AG09309 (cell line): ENCODE results near the gene FSTL4.

Experiments
- DNase-seq: peaks from one replicate; pipeline ENCODE4 v3.0.0-alpha.2; 2010; ENCODE audit warnings: low read depth
- H3K4me3 ChIP-seq: 2 replicates; pipeline ENCODE4 v1.5.1; 2011; ENCODE audit warnings: mild to moderate bottlenecking, low read depth, low read length, moderate library complexity; ENCODE audit not compliant: control insufficient read depth
- CTCF ChIP-seq: IDR thresholded peaks from 2 replicates; pipeline ENCODE4 v1.5.1; 2011; ENCODE audit warnings: mild to moderate bottlenecking, low read depth, low read length, inconsistent platforms; ENCODE audit not compliant: insufficient read depth, control insufficient read depth; ENCODE audit errors: missing control alignments

Gene FSTL4

DNA sequence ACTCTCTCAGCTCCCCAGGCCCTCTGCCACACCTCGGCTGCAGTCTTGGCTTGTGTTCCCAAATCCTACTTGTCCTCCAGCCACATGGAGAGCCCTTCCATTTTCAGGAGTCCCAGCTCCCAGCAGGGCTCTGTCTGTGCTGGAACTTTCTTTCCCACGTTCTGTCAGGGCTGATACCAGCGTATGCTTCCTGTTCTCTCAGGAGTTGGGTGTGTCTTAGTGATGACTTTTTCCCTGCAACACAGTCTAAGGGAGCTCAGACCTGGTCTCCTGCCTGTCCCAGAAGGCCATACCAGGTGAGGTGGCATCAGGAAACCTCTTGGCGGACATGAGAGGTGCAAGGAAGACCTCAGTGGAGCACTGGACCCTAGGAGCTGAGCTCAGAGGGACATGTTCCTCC is 334.0 kb downstream of the FSTL4 start:
- no peak for DNase-seq
- no peak overlapping the region for H3K4me3 ChIP-seq
- TF ChIP-seq CTCF: no peak

GRCh38 chr5:133277744-133278143 is 334.6 kb downstream of the FSTL4 start:
- no peak overlapping the region for H3K4me3 ChIP-seq
- no peak for DNase-seq
- no peak for TF ChIP-seq CTCF

GRCh38 chr5:133276171-133276570 is 336.2 kb downstream of the FSTL4 start:
- no peak for TF ChIP-seq CTCF
- no peak overlapping the region for H3K4me3 ChIP-seq
- no peak for DNase-seq

GRCh38 chr5:133275631-133276030 is 336.7 kb downstream of the FSTL4 start:
- no peak for TF ChIP-seq CTCF
- H3K4me3 ChIP-seq: no peak overlapping the region
- no peak for DNase-seq

- no peak for DNase-seq
- no peak for TF ChIP-seq CTCF
- H3K4me3 ChIP-seq: no peak overlapping the region
These were observed 337.8 kb downstream of the FSTL4 start for GRCh38 chr5:133274597-133274935.

DNA sequence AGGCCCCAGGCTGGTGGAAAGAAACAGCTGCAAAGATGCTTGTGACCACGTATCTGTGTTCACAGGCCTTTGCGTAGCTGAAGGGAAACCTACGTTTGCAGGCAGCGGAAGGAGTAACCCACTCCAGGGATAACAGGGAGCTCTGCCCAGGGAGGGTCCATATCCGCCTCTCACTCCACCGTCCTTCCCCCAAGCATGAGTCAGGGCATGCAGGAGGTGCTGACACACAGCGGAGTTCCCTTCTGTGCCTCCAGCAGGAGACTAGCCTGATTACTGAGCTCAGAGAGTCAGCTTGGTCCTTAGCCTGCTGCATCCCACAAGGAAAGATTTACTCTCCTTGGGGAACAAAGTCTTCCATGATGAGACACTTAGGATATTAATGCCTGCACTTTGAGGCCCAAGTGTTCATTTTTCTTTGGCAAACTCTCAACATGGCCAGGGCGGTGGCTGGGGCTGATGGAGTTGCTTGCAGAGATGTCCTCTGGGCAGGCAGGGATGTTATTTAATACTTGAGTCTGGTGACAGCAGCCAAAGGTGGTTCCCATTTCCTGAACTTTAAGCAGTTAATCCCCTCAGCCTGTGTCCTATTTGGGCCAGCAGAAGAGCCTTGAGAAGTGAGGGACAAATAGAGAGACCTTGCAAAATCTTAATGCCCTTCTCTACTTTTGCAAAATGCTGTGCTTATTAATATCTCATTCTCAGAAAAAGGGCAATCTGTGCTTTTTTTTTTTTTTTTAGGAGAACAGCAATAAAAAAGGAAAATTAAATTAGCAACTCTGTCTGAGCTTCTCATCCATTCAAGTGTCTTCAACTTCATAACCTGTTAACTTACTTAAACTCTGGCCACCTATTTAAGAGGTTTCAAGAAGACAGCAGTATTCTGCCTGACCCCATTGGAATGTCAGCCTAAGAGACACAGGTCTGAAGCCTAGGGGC is 338.4 kb downstream of the FSTL4 start:
- no peak overlapping the region for H3K4me3 ChIP-seq
- no peak for DNase-seq
- TF ChIP-seq CTCF: no peak

DNA sequence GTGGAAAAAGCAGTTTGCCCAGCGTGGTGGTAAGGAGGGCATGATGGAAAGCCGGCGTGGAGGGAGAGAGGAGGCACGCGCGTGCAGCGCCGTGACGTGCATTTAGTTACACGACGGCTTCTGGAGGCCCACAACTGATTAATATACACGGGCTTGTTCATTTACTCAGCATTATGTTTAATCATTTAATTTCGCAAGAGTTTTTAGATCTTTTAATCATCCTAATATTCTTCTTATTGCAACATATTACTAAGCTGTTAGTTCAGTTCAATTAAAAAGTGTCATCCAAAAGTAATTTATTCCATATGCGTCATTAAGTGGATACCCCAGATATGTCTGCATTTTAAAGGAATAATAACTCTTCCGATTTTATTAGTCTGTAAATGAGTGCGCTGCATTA is 340.0 kb downstream of the FSTL4 start:
- TF ChIP-seq CTCF: no peak
- DNase-seq: no peak
- no peak overlapping the region for H3K4me3 ChIP-seq
